CD4-positive, CD25-positive, alpha-beta regulatory T cell (primary cell): ENCODE data around the gene TMEM119. TPM values are rescaled to one million over a fixed set of nuclear protein-coding genes. Genes with fewer than 3 reads are reported as not detected.

Experiments used
- ATAC-seq, 2 donors: fragments of 150-1000 bp; cut with Tn5 transposase; one replicate each; pipeline ENCODE4 v1.10.0; 2021; ENCODE audit warnings: low read depth in 2 of 2, moderate number of reproducible peaks in 2 of 2, moderate library complexity in 1 of 2
- DNase-seq, 3 donors: peaks; one replicate each; pipeline versions ENCODE4 v3.0.0 to v3.0.0-alpha.2; 2012 to 2022; ENCODE audit warnings: mixed read lengths in 1 of 3
- H3K27ac ChIP-seq: one replicate; pipeline ENCODE4 v1.7.0; 2013; ENCODE audit warnings: mild to moderate bottlenecking, low read length; ENCODE audit not compliant: insufficient read depth, poor library complexity, severe bottlenecking
- H3K27me3 ChIP-seq: one replicate; pipeline ENCODE4 v1.7.0; 2013; ENCODE audit warnings: low read length; ENCODE audit not compliant: control insufficient read depth, insufficient read depth
- H3K36me3 ChIP-seq: one replicate; pipeline ENCODE4 v1.7.0; 2013; ENCODE audit warnings: mild to moderate bottlenecking, low read length, moderate library complexity; ENCODE audit not compliant: control insufficient read depth, insufficient read depth
- H3K4me1 ChIP-seq: 2 replicates; pipeline ENCODE4 v1.7.0; 2013; ENCODE audit warnings: mild to moderate bottlenecking, low read length; ENCODE audit not compliant: insufficient read depth, control insufficient read depth, poor library complexity, severe bottlenecking
- H3K4me3 ChIP-seq: one replicate; pipeline ENCODE4 v1.7.0; 2013; ENCODE audit warnings: low read depth, mild to moderate bottlenecking, low read length, moderate library complexity
- H3K9me3 ChIP-seq, 2 experiments: 1 replicate in 1 of 2; 2 replicates in 1 of 2; pipeline ENCODE4 v1.7.0; 2013; ENCODE audit warnings: low read length in 2 of 2, mild to moderate bottlenecking in 1 of 2, moderate library complexity in 1 of 2; ENCODE audit not compliant: control insufficient read depth in 2 of 2
- H3K27ac Mint-ChIP-seq, 3 donors: one replicate each; pipeline ENCODE4 v1.8.0; 2020 to 2022; ENCODE audit warnings: mild to moderate bottlenecking in 3 of 3, mixed read lengths in 3 of 3, moderate library complexity in 2 of 3
- H3K27me3 Mint-ChIP-seq: one replicate; pipeline ENCODE4 v1.8.0; 2022; ENCODE audit warnings: mild to moderate bottlenecking, mixed read lengths
- H3K36me3 Mint-ChIP-seq: one replicate; pipeline ENCODE4 v1.8.0; 2020; ENCODE audit warnings: mixed read lengths
- H3K4me1 Mint-ChIP-seq, 4 donors: one replicate each; pipeline ENCODE4 v1.8.0; 2020 to 2022; ENCODE audit warnings: mixed read lengths in 4 of 4, mild to moderate bottlenecking in 1 of 4
- H3K4me3 Mint-ChIP-seq, 4 donors: one replicate each; pipeline ENCODE4 v1.8.0; 2020 to 2022; ENCODE audit warnings: mild to moderate bottlenecking in 4 of 4, mixed read lengths in 4 of 4, moderate library complexity in 3 of 4
- H3K9me3 Mint-ChIP-seq, 7 donors: one replicate each; pipeline ENCODE4 v1.8.0; 2020 to 2022; ENCODE audit warnings: mixed read lengths in 7 of 7, mild to moderate bottlenecking in 3 of 7, moderate library complexity in 2 of 7
- polyA plus RNA-seq, 4 donors: library from polyadenylated mRNA; unstranded; fragments of 300-500 nt; fragmentation: Illumina TruSeq; gene quantifications; one replicate each; pipeline ENCODE4 v1.2.3, GENCODE V29; 2021
- total RNA-seq: library from RNA; stranded (reverse); gene quantifications from one replicate; pipeline ENCODE4 v1.2.3, GENCODE V29; 2022

Gene TMEM119
- total and polyA plus RNA-seq, 5 donors from 2014 or later: 0.90 to 5.9 (median 2.5) TPM; not detected in 1

DNA sequence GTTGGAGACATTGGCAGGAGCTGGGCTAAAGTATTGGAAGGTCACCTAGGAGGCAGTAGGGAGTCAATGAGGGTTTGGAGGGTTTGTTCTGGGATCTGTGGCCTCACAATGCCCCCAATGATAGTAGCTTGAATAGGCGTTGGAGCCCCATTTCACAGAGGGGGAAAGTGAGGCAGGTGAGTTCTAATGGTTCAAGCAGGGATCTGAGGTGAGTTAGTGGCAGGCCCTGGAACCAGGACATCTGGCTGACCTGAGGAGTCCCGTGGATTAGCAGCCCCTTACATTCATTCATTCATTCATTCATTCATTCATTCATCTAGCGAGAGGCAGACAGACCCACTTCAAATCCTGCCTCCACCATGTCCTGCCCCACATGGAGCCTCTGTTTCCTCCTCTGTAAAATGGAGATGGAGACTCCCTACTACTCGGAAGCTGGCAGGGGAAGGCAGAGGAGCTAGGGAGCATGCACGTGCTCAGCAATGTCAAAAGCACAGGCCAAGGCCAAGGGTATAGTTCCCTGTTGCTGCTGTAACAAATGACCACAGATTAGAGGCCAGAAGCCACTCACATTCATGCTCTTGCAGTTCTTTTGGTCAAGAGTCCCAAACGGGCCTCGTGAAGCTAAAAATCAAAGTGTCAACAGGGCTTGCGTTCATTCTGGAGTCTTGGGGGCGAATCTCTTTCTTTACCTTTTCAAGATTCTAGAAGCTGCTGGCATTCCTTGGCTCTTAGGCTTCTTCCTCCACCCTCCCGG, 2.2 kb upstream of the TMEM119 start:
- Mint-ChIP-seq H3K4me3 (no peak overlapping the region), H3K27me3 (peaks cover 14% of the 10 kb centered on the region), H3K27ac (no peak overlapping the region), H3K36me3 (no peaks in the 10 kb centered on the region), H3K4me1 (no peaks in the 10 kb centered on the region), H3K9me3 (peaks cover 0 to 2% (median 0%) of the 10 kb centered on the region in 7 donors)
- Histone ChIP-seq H3K27ac (no peak overlapping the region), H3K36me3 (no peaks in the 10 kb centered on the region), H3K4me3 (no peak overlapping the region), H3K4me1 (no peaks in the 10 kb centered on the region), H3K27me3 (no peaks in the 10 kb centered on the region), H3K9me3 (no peaks in the 10 kb centered on the region)
- ATAC-seq: no peak
- DNase-seq: no peak

DNA sequence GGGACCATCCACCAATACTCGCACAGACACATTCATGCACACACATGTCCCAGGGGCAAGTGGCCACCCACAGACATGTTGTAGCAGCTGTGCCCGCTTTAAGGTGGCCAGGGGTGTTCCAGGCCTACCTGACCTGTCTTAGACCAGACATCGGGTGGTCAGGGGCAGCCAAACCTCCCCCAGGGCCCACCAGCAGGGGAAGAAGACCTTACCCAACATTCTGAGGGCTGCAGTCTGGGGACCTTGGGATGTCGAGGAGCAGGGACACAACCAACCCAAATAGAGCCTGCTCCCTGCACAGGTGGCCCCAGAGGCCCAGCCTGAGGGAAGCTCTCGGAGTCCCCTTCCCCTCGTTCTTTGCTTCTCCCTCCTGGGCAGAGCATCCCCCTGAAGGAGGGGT, 1.7 kb upstream of the TMEM119 start:
- no peaks in the 10 kb centered on the region for H3K4me1 ChIP-seq
- no peak overlapping the region for H3K27ac ChIP-seq
- Mint-ChIP-seq H3K4me3 (no peak overlapping the region), H3K4me1 (no peaks in the 10 kb centered on the region), H3K9me3 (peaks cover 0 to 2% (median 0%) of the 10 kb centered on the region in 7 donors), H3K36me3 (no peaks in the 10 kb centered on the region), H3K27ac (no peak overlapping the region), H3K27me3 (peaks cover 14% of the 10 kb centered on the region)
- ATAC-seq: no peak
- H3K9me3 ChIP-seq: no peaks in the 10 kb centered on the region
- no peak for DNase-seq
- no peaks in the 10 kb centered on the region for H3K36me3 ChIP-seq
- no peaks in the 10 kb centered on the region for H3K27me3 ChIP-seq
- no peak overlapping the region for H3K4me3 ChIP-seq

DNA sequence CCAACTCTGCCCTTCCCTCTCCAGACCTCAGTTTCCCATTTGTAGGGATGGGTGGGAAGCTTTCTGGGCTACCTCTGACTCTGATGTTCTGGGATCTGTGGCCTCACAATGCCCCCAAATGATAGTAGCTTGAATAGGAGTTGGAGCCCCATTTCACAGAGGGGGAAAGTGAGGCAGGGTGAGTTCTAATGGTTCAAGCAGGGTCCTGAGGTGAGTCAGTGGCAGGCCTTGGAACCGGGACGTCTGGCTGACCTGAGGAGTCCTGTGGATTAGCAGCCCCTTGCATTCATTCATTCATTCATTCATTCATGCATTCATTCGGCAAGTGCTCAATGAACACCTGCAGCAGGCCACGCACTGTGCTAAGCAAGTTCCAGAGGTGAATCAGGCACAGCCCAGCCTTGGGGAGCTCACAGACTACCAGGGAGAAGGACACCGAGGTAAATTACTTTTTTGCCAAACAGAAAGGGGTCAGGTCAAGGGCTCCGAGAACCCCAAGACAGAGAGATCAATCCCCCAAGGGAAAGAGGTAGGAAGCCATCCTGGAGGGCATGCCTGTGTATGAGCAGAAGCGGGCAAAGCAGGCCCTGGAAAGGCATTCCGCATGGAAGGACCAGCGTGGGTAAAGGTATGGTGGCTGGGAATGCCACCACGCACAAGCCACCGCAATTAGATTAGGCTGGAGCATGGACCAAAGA, 818 bp upstream of the TMEM119 start:
- no peak overlapping the region for H3K4me3 Mint-ChIP-seq
- no peak overlapping the region for H3K27ac Mint-ChIP-seq
- peaks cover 0 to 2% (median 0%) of the 10 kb centered on the region in 7 donors for H3K9me3 Mint-ChIP-seq
- H3K27ac ChIP-seq: no peak overlapping the region
- DNase-seq (no peak), ATAC-seq (no peak)
- H3K4me3 ChIP-seq: no peak overlapping the region
- H3K36me3 ChIP-seq: no peaks in the 10 kb centered on the region
- no peaks in the 10 kb centered on the region for H3K27me3 ChIP-seq
- H3K4me1 Mint-ChIP-seq: no peaks in the 10 kb centered on the region
- no peaks in the 10 kb centered on the region for H3K4me1 ChIP-seq
- peaks cover 14% of the 10 kb centered on the region for H3K27me3 Mint-ChIP-seq
- no peaks in the 10 kb centered on the region for H3K36me3 Mint-ChIP-seq
- no peaks in the 10 kb centered on the region for H3K9me3 ChIP-seq

DNA sequence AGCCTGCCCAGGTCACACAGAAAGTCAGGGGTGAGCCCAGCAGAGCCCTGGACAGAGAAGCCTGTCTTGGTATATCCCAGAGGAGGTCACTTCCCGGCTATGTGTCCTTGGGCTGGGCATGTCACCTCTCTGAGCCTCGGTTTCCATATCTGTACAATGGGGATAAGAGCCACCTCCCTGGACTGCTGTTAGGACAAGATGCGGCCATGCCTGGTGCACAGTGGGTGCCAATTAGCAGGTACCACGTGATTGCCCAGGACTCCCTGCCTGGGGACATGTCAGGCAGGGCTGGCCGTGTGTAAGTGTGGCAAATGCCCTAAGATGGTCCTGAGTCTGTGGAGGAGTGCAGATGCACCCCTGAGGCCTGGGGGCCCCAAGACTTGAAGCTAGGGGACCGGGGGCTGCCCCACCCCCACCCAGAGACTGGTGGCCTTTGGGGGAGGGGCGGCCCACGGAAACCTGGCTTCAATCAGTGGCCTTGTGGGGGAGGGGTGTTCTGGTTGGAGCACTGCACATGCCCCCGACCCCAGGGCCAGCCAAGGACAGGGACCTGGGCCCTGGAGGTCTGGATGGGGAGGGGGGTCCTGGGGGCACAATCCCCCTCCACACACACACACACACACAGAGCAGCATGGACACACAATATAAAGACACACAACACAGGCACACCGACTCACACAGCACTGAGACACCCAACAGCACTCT, 878 bp downstream of the TMEM119 start:
- Histone ChIP-seq H3K9me3 (no peaks in the 10 kb centered on the region), H3K4me3 (no peak overlapping the region), H3K36me3 (no peaks in the 10 kb centered on the region), H3K4me1 (no peaks in the 10 kb centered on the region), H3K27me3 (no peaks in the 10 kb centered on the region), H3K27ac (no peak overlapping the region)
- DNase-seq (no peak), ATAC-seq (no peak)
- H3K27ac Mint-ChIP-seq: peak overlapping the region in 1 of 3 donors; percentile 44
- H3K9me3 Mint-ChIP-seq: peaks cover 0 to 2% (median 0%) of the 10 kb centered on the region in 7 donors
- H3K4me1 Mint-ChIP-seq: no peaks in the 10 kb centered on the region
- H3K4me3 Mint-ChIP-seq: no peak overlapping the region
- peaks cover 14% of the 10 kb centered on the region for H3K27me3 Mint-ChIP-seq
- no peaks in the 10 kb centered on the region for H3K36me3 Mint-ChIP-seq

DNA sequence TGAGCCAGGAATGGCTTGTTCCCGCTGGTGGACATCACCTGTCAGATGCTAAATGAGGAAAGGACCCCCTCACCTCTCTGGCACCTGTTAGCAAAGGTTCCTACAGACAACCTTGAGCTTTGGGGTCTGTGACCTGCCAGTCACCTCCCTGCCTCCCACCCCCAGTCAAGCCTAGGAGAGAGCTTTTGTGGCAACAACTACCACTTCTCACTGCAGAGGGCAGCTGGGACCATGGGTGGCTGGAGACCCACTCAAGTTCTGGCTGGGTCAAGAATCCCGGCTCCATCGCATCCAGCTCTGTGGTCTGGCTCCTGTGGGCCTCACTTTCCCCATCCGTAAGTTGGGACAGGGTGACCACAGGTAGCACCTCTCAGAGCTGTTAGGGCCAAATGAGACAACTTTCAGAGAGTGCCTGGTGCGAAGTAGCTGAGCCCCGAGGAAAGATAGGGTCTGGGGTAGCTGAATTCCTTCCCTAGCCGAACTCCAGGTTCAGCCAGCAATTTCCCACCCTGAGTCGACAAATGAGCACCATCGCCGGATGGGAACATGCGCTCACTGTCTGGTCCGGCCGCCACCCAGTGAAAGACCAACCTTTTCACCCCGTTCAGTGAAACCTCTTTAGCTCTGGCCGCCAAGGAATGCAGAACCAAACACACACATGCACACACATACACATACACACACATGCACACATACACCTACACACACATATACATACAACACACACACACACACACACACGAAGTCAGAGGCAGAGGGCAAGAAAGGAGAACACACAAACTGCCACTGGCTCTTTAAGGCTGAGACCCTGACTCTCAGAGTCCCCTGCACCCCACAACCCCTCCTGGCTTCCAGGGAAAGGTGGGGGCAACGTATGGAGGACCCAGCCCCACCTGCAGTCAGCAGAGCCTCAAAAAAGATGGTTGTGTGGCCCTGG, 1.9 kb downstream of the TMEM119 start:
- Histone ChIP-seq H3K4me1 (no peaks in the 10 kb centered on the region), H3K9me3 (no peaks in the 10 kb centered on the region), H3K27me3 (no peaks in the 10 kb centered on the region), H3K4me3 (no peak overlapping the region), H3K36me3 (no peaks in the 10 kb centered on the region), H3K27ac (no peak overlapping the region)
- Mint-ChIP-seq H3K27ac (no peak overlapping the region), H3K9me3 (peaks cover 0 to 2% (median 0%) of the 10 kb centered on the region in 7 donors), H3K4me3 (no peak overlapping the region), H3K27me3 (peaks cover 14% of the 10 kb centered on the region), H3K36me3 (no peaks in the 10 kb centered on the region), H3K4me1 (no peaks in the 10 kb centered on the region)
- no peak for DNase-seq
- ATAC-seq: no peak

DNA sequence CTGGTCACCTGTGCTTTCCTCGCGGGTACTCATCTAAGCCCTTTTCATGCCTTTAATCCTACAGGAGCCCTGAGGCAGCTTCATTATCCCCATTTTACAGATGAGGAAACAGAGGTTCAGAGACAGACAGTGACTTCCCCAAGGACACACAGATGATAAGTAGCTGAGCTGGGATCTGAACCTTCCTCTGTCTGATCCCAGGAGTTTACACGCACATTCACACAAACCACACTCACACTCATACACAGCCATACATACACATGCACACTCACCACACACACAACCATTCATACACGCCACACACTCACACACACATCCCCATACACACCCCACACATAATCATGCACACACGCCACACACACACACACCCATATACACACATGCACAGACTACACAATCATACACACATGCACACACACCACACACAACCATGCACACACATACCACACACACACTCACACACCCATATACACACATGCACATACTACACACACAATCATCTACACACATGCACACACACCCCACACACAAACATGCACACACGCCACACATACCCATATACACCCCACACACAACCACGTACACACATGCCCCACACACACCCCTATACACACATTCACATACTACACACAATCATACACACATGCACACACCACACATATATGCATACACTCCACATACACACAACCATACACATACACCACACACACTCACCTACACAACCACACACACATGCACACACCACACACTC, 2.7 kb downstream of the TMEM119 start:
- no peaks in the 10 kb centered on the region for H3K36me3 ChIP-seq
- DNase-seq: no peak
- ATAC-seq: no peak
- H3K4me1 Mint-ChIP-seq: no peaks in the 10 kb centered on the region
- peaks cover 14% of the 10 kb centered on the region for H3K27me3 Mint-ChIP-seq
- no peak overlapping the region for H3K27ac ChIP-seq
- H3K27me3 ChIP-seq: no peaks in the 10 kb centered on the region
- no peak overlapping the region for H3K4me3 Mint-ChIP-seq
- H3K4me1 ChIP-seq: no peaks in the 10 kb centered on the region
- no peaks in the 10 kb centered on the region for H3K36me3 Mint-ChIP-seq
- H3K9me3 Mint-ChIP-seq: peaks cover 0 to 2% (median 0%) of the 10 kb centered on the region in 7 donors
- H3K9me3 ChIP-seq: no peaks in the 10 kb centered on the region
- no peak overlapping the region for H3K4me3 ChIP-seq
- H3K27ac Mint-ChIP-seq: no peak overlapping the region
